Choroid plexus epithelial cell (primary cell): ENCODE results near the gene LRP1B.

Experiments used
- DNase-seq: peaks from one replicate; pipeline ENCODE4 v3.0.0-alpha.2; 2010; ENCODE audit warnings: low read depth
- H3K4me3 ChIP-seq: 2 replicates; pipeline ENCODE4 v1.5.1; 2011; ENCODE audit warnings: low read depth, mild to moderate bottlenecking, control low read depth, low read length, moderate library complexity
- TF ChIP-seq, protein P1 (sequence below): conservative IDR thresholded peaks from 2 replicates; pipeline ENCODE4 v1.5.1; 2011; ENCODE audit warnings: low read depth, mild to moderate bottlenecking, control low read depth, inconsistent platforms, low read length, moderate library complexity

LRP1B gene

DNA sequence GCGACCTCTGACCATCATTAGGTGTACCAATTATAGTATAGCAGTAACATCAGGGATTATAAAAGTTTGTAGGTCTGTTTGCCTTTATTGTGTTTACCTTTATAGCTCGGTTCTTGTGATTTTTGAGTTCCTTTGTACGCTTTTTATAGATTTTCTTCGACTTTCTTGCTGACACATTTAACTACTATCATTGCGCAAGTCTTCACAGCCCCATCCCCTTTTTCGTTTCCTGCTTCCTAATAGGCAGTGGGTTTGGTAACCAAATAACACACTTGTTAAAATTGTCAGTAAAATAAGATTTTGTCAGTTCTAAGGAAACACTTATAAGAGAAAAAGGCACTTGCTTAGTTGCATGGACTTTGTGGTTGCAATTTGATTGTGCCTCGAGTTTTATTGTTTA, 541.5 kb downstream of the LRP1B start:
- no peak overlapping the region for H3K4me3 ChIP-seq
- DNase-seq: no peak
- TF ChIP-seq, protein P1, sequence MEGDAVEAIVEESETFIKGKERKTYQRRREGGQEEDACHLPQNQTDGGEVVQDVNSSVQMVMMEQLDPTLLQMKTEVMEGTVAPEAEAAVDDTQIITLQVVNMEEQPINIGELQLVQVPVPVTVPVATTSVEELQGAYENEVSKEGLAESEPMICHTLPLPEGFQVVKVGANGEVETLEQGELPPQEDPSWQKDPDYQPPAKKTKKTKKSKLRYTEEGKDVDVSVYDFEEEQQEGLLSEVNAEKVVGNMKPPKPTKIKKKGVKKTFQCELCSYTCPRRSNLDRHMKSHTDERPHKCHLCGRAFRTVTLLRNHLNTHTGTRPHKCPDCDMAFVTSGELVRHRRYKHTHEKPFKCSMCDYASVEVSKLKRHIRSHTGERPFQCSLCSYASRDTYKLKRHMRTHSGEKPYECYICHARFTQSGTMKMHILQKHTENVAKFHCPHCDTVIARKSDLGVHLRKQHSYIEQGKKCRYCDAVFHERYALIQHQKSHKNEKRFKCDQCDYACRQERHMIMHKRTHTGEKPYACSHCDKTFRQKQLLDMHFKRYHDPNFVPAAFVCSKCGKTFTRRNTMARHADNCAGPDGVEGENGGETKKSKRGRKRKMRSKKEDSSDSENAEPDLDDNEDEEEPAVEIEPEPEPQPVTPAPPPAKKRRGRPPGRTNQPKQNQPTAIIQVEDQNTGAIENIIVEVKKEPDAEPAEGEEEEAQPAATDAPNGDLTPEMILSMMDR: no peak

DNA sequence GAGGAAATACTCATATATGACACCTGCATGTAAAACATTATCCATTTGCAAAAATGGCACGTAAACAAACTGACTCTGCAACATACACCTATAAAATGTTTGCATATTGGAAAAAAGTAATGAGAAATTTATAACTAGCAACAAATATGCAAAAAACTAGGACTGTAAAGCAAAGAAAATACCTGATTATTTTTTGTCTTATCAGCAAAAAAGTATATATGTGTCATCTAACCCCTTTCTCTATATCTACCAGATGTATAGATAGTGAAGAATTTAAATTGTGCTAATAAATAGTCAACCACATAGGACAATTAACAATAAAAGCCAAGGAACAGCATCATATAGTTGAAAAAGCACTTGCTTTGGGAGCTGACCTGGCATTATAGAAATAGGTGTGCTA, 543.8 kb downstream of the LRP1B start:
- TF ChIP-seq, protein P1: no peak
- no peak for DNase-seq
- H3K4me3 ChIP-seq: no peak overlapping the region

DNA sequence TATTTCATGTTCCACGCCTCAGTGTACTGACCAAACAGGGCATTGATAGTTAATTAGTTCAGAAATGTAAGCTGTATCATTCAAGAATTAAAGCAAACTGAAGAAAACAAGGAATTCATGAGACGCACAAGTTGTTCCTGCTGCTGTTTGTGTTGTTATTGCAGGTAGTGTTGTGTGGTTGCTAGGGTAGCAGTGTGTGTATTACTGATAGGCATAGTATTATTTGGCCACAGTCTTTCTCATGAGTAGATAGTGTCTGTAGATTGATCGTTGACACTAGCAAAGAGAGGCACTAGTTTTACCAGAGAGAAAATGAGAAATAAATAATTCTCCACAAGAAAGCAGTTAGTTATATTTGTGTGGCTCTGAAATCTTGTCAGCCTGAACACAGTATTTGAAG, 548.6 kb downstream of the LRP1B start:
- H3K4me3 ChIP-seq: no peak overlapping the region
- DNase-seq: peak; percentile 4
- TF ChIP-seq, protein P1: no peak

DNA sequence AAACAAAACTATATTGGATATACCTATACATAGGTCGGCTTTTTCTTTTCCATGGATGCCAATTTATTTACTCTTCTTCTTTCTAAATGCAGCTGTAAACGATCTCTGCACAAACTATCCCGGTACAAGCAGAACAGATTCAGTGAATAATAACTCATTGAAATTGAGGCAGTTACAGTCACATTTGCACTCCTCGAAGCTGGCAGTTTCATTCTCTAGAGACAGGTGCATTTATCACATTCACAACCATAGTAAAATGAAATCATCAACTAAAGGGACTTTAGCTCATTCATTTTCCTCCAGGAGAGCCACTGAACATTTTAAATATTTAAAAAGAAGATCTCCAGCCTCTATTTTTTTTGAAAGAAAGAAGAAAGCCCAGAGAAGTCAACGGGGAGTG, 551.7 kb downstream of the LRP1B start:
- TF ChIP-seq, protein P1: no peak
- no peak for DNase-seq
- H3K4me3 ChIP-seq: no peak overlapping the region

DNA sequence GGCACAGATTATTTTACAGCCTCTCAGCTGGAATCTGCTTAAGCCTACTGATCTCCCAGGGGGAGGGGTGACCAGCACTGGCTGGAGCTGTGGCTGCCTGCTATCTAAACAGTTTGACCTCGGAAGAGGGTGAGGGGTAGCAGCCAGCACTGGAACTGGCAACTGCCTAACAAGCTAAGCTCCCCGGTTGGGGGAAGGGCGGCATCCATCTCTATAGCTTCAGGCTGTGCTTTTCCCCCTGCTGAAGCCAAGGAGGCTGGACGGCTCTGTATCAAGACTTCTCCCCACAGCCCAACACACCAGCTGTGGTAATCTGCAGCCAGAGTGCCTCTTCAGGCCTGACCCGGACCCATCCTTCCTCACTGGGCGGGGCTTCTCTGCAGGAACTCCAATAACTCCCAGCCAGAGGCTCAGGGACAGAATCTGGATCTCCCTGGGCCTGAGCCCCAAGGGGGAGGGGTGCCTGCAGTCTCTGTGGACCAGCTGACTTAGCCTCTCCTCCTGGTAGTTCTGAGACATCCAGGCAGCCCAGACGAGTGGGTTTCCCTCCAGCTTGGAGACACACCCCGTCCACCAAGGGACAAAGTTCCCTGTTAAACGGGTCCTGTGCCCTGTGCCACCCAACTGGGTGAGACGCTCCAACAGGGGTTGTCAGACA, 560.2 kb downstream of the LRP1B start:
- H3K4me3 ChIP-seq: no peak overlapping the region
- TF ChIP-seq, protein P1: no peak
- DNase-seq: no peak

DNA sequence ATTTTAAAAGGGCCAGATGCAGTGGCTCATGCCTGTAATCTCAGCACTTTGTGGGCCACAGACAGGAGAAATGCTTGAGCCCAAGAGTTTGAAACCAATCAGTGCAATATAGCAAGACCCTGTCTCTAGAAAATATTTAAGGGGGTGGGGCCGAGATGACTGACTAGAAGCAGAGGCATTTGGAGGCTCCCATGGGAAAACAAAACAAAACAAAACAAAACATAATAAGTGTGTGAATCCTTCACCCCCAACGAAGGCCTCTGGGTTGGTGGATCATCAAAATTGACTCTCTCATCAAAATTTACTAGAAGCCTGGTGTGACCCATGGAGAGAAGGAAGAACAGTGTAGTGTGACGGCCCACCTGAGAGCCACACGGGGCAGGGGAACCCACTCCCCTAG, 560.9 kb downstream of the LRP1B start:
- TF ChIP-seq, protein P1: no peak
- DNase-seq: peak; percentile 7
- no peak overlapping the region for H3K4me3 ChIP-seq

DNA sequence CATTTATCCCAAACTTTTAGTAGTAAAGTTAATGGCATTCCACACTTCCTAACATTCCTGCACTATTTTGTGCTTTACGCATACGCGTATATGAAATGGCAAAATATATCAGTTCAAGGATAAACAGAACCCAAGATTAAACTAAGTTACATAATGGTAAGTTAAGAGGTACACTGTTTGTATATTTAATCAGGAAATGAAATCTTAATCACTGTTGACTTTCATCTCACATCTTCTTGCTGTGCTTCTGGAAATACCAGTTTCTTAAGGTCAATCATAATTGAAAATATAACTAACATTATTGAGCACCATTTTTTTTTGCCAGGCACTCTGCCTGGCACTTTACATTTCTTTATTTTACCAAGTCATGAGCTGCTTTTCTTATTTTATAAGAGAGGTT, 565.2 kb downstream of the LRP1B start:
- H3K4me3 ChIP-seq: no peak overlapping the region
- TF ChIP-seq, protein P1: no peak
- no peak for DNase-seq
